Endothelial cell of umbilical vein (primary cell): ENCODE results near the gene TESK1. TPM values are rescaled to one million over a fixed set of nuclear protein-coding genes. Genes with fewer than 3 reads are reported as not detected.

Experiments
- BruUV-seq: library from RNA; stranded (reverse); fragments of 400-500 nt; replicated peaks from 2 replicates; lab custom pipeline; 2021; lab: Mats Ljungman, UMichigan
- CTCF ChIA-PET: fragments of 300-600, 350-600 bp; sonication (Branson Sonifier 250); formaldehyde crosslinking; loops from one replicate; lab custom pipeline; 2021; ENCODE audit warnings: antibody characterized with exemption, inconsistent platforms; lab: Charles Lee
- POLR2A ChIA-PET: fragments of 300-600, 350-600 bp; sonication (Branson Sonifier 250); formaldehyde crosslinking; loops from one replicate; lab custom pipeline; 2021; ENCODE audit warnings: antibody characterized with exemption, inconsistent platforms; lab: Charles Lee
- DNase-seq: peaks from one replicate; pipeline ENCODE4 v3.0.0-alpha.2; 2011; ENCODE audit warnings: low read depth, low spot score
- FAIRE-seq: peaks from 2 replicates; lab custom pipeline; 2011; peaks lifted over from hg19 to GRCh38; lab: Jason Lieb, UNC
- H2AFZ ChIP-seq: 2 replicates; pipeline ENCODE4 v1.6.0; 2012; ENCODE audit warnings: low read depth, low read length, control low read depth, inconsistent platforms
- H3K27ac ChIP-seq: 2 replicates; pipeline ENCODE4 v1.5.1; 2011; ENCODE audit warnings: low read depth, mild to moderate bottlenecking, control low read depth, low read length, moderate library complexity; ENCODE audit not compliant: insufficient read depth
- H3K27me3 ChIP-seq, 2 experiments: 2 replicates each; pipeline versions ENCODE4 v1.6.0 to v1.6.1; 2011; ENCODE audit warnings: low read length in 2 of 2, mixed read lengths in 1 of 2; ENCODE audit not compliant: control insufficient read depth in 2 of 2, insufficient read depth in 2 of 2
- H3K36me3 ChIP-seq, 2 experiments: 2 replicates in 1 of 2; 3 replicates in 1 of 2; pipeline ENCODE4 v1.5.1; 2011; ENCODE audit warnings: low read length in 2 of 2, mild to moderate bottlenecking in 1 of 2, moderate library complexity in 1 of 2; ENCODE audit not compliant: control insufficient read depth in 2 of 2, insufficient read depth in 2 of 2; ENCODE audit errors: extremely low read depth in 1 of 2
- H3K4me1 ChIP-seq: 3 replicates; pipeline ENCODE4 v1.5.1; 2011; ENCODE audit warnings: mild to moderate bottlenecking, low read length; ENCODE audit not compliant: control insufficient read depth, insufficient read depth; ENCODE audit errors: extremely low read depth
- H3K4me2 ChIP-seq: 2 replicates; pipeline ENCODE4 v1.6.1; 2011; ENCODE audit warnings: low read length, control low read depth, mixed read lengths; ENCODE audit not compliant: insufficient read depth
- H3K4me3 ChIP-seq, 3 experiments: fragments of 200-600 bp in 1 of 3; sonication (generic), shearing (Covaris generic) in 1 of 3; replicated peaks in 1 of 3; 2 replicates each; pipeline ENCODE4 v1.5.1; 2011 to 2016; ENCODE audit warnings: control low read depth in 3 of 3, low read length in 3 of 3, mild to moderate bottlenecking in 2 of 3, inconsistent platforms in 1 of 3, low read depth in 1 of 3, moderate library complexity in 1 of 3; ENCODE audit not compliant: insufficient read depth in 1 of 3
- H3K79me2 ChIP-seq: 2 replicates; pipeline ENCODE4 v1.6.0; 2012; ENCODE audit warnings: low read length, inconsistent platforms; ENCODE audit not compliant: control insufficient read depth, insufficient read depth
- H3K9ac ChIP-seq: replicated peaks from 2 replicates; pipeline ENCODE3; 2011; ENCODE audit warnings: low read length, control low read depth; ENCODE audit not compliant: insufficient read depth; ENCODE audit errors: extremely low read depth
- H3K9me1 ChIP-seq: replicated peaks from 3 replicates; pipeline ENCODE4 v1.6.0; 2011; ENCODE audit warnings: mild to moderate bottlenecking, low read length; ENCODE audit not compliant: control insufficient read depth, insufficient read depth; ENCODE audit errors: extremely low read depth
- H3K9me3 ChIP-seq: replicated peaks from 2 replicates; pipeline ENCODE4 v1.5.1; 2012; ENCODE audit warnings: low read length, inconsistent platforms; ENCODE audit not compliant: control insufficient read depth, insufficient read depth
- H4K20me1 ChIP-seq: replicated peaks from 2 replicates; pipeline ENCODE3; 2011; ENCODE audit warnings: mild to moderate bottlenecking, low read length; ENCODE audit not compliant: control insufficient read depth, insufficient read depth; ENCODE audit errors: extremely low read depth
- EZH2 ChIP-seq: IDR thresholded peaks from 2 replicates; pipeline ENCODE4 v1.6.1; 2012; ENCODE audit warnings: borderline replicate concordance, low read depth, mild to moderate bottlenecking, moderate library complexity, low read length, inconsistent platforms; ENCODE audit not compliant: severe bottlenecking
- FOS ChIP-seq: IDR thresholded peaks from 2 replicates; pipeline ENCODE4 v1.6.1; 2011; ENCODE audit warnings: mild to moderate bottlenecking, low read length, moderate library complexity, borderline replicate concordance; ENCODE audit not compliant: insufficient read depth
- GATA2 ChIP-seq: IDR thresholded peaks from 2 replicates; pipeline ENCODE4 v1.7.0; 2011; ENCODE audit warnings: low read depth, mild to moderate bottlenecking, moderate library complexity, mixed read lengths, low read length; ENCODE audit not compliant: insufficient read length, insufficient read depth
- JUN ChIP-seq: IDR thresholded peaks from 2 replicates; pipeline ENCODE4 v1.6.1; 2011; ENCODE audit warnings: borderline replicate concordance, low read depth; ENCODE audit not compliant: insufficient read length, insufficient read depth
- MAX ChIP-seq: IDR thresholded peaks from 2 replicates; pipeline ENCODE4 v1.6.1; 2011; ENCODE audit not compliant: insufficient read depth, insufficient read length
- MYC ChIP-seq: IDR thresholded peaks from one replicate; pipeline ENCODE4 v1.6.1; 2011; ENCODE audit warnings: mild to moderate bottlenecking, low read depth, low read length
- POLR2A ChIP-seq: IDR thresholded peaks from 2 replicates; pipeline ENCODE4 v1.6.1; 2012; ENCODE audit warnings: low read depth, mild to moderate bottlenecking, control low read depth, low read length
- POLR2AphosphoS5 ChIP-seq: IDR thresholded peaks from 2 replicates; pipeline ENCODE4 v1.6.1; 2012; ENCODE audit warnings: low read depth, mild to moderate bottlenecking, control low read depth, low read length, moderate library complexity; ENCODE audit not compliant: insufficient read depth
- dilution Hi-C: fragments of 300-500 bp; cut with MboI; formaldehyde crosslinking; loops from one replicate; pipeline ENCODE4 v1.15.0; 2019; ENCODE audit warnings: low sequenced_read_pairs; ENCODE audit not compliant: extremely low pct_ligation_motif_present
- intact Hi-C: fragments of 100-400 bp; cut with micrococcal nuclease; formaldehyde crosslinking; loops from one replicate; pipeline ENCODE4 v1.10.0; 2022
- polyA plus RNA-seq, 4 experiments: library from polyadenylated mRNA; depleted of rRNA in 3 of 4; stranded (reverse) in 3 of 4; unstranded in 1 of 4; fragments of >200 nt; gene quantifications; 2 replicates each; pipeline versions ENCODE4 v1.2.1 to v1.2.3, GENCODE V29; 2011 to 2012; ENCODE audit warnings: missing spikeins in 1 of 4
- total RNA-seq: library from RNA; stranded (reverse); gene quantifications from 2 replicates; pipeline ENCODE4 v1.2.3, GENCODE V29; 2021
- TF ChIP-seq, protein P1 (sequence below), 2 donors: IDR thresholded peaks; 1 replicate in 1 of 2; 2 replicates in 1 of 2; pipeline ENCODE4 v1.5.1; 2011; ENCODE audit warnings: low read length in 2 of 2, mild to moderate bottlenecking in 2 of 2, moderate library complexity in 2 of 2, control low read depth in 1 of 2, inconsistent platforms in 1 of 2, low read depth in 1 of 2; ENCODE audit not compliant: insufficient read depth in 1 of 2; ENCODE audit errors: extremely low read depth in 1 of 2

The TESK1 gene
- total and polyA plus RNA-seq, 2 donors (not counting 3 experiments of a cell fraction or from before 2014, with no cell fraction given) = 25.3 to 26.4 TPM

DNA sequence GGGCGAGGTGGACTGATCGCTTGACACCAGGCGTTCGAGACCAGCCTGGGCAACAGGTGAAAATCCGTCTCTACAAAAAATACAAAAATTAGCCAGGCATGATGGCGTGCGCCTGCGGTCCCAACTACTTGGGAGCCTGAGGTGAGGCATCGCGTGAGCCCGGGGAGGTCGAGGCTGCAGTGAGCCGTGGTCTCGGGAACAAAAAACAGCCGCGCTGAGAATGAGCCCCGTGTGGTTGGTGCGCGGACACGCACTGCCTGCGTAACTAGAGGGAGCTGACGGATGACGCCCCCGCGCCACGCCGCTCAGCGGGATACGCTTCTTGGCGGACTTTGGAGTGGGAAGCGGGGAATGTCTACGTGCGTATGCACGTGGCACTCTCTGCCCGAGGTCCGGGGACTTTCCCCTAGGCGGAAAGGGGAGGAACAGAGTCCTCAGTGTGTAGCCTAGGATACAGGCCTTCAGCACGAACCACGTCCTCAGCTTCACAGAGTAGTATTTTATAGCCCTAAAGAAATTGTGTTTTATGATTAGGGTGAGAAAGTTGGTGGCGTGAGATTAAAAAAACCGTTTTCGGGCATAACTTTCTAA lies 52.6 kb downstream of the TESK1 start, which contains the start of gene RMRP:
Gene RMRP (minus strand): TSS at position 474 of the 591 bp plus-strand sequence.
- TF ChIP-seq, protein P1, sequence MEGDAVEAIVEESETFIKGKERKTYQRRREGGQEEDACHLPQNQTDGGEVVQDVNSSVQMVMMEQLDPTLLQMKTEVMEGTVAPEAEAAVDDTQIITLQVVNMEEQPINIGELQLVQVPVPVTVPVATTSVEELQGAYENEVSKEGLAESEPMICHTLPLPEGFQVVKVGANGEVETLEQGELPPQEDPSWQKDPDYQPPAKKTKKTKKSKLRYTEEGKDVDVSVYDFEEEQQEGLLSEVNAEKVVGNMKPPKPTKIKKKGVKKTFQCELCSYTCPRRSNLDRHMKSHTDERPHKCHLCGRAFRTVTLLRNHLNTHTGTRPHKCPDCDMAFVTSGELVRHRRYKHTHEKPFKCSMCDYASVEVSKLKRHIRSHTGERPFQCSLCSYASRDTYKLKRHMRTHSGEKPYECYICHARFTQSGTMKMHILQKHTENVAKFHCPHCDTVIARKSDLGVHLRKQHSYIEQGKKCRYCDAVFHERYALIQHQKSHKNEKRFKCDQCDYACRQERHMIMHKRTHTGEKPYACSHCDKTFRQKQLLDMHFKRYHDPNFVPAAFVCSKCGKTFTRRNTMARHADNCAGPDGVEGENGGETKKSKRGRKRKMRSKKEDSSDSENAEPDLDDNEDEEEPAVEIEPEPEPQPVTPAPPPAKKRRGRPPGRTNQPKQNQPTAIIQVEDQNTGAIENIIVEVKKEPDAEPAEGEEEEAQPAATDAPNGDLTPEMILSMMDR (IDR thresholded peaks at IDR 0.05; ENCODE audit: extremely low read depth in 1 of 2, insufficient read depth in 1 of 2, low read depth in 1 of 2, low read length in 2 of 2) = peak in 1 of 2 donors; percentile 37
- TF ChIP-seq EZH2 (no peak), JUN (no peak), MAX (peak; percentile 99), POLR2AphosphoS5 (peak; percentile 63), POLR2A (no peak), FOS (peak; percentile 33), GATA2 (peak; percentile 38), MYC (peak; percentile 96)
- peak within 1 kb of the TSS; percentile 94 for H3K27ac ChIP-seq
- H3K27me3 ChIP-seq = no peaks in the 10 kb centered on the region
- H3K79me2 ChIP-seq = peaks cover 4% of the 10 kb centered on the region
- H2AFZ ChIP-seq = peak within 1 kb of the TSS; percentile 84
- peak within 1 kb of the TSS; percentile 93 for H3K4me2 ChIP-seq
- peaks cover 0 to 8% of the 10 kb centered on the region in 2 experiments for H3K36me3 ChIP-seq
- H3K4me1 ChIP-seq = peaks cover 10% of the 10 kb centered on the region
- H3K9me3 ChIP-seq = no peaks in the 10 kb centered on the region
- peak within 1 kb of the TSS; percentile 86 for H3K9ac ChIP-seq
- FAIRE-seq (peak; percentile 87), DNase-seq (peak; percentile 99)
- ChIA-PET POLR2A (interaction anchor here (1.6 kb wide), 1 partner anchor 30 kb away, joined by 4 read pairs; no protein-coding TSS in a partner anchor), CTCF (interaction anchor here (0.6 to 10.0 kb wide), 12 partner anchors 9 to 178 kb away, joined by 3 to 227 read pairs (median 4); partner anchors contain the start of genes MSMP and TPM2)
- H3K9me1 ChIP-seq = no peaks in the 10 kb centered on the region
- intact Hi-C loops (loop anchor here (1.0 to 5.0 kb wide), 7 partner anchors 32 to 250 kb away; partner anchors contain the start of genes CREB3, HRCT1, RUSC2 and SPAAR), dilution Hi-C loops (no loop called here)
- no peaks in the 10 kb centered on the region for H4K20me1 ChIP-seq
- no TSS peak for BruUV-seq
- H3K4me3 ChIP-seq = peak within 1 kb of the TSS; percentile 84 to 87 (median 86)
